HG03135 (cell line): ENCODE data around the gene EIF2B1.
"Not testable (repeated sequence)": the region's sequence is repeated elsewhere in the genome, so short reads cannot be mapped to it uniquely, and the experiment has no call there.

Experiments
- ATAC-seq: cut with Tn5 transposase; IDR thresholded peaks from one replicate; pipeline ENCODE4 v1.9.1; 2021; ENCODE audit warnings: mild to moderate bottlenecking, moderate library complexity; ENCODE audit not compliant: unreplicated experiment

EIF2B1 gene

GRCh38 chr12:123621101-123621500 is 12.4 kb downstream of the EIF2B1 start:
- ATAC-seq: no peak

- ATAC-seq: no peak
Measured at GRCh38 chr12:123617580-123617979, 15.9 kb downstream of the EIF2B1 start.

GRCh38 chr12:123617144-123617543 is 16.3 kb downstream of the EIF2B1 start:
- no peak for ATAC-seq

- ATAC-seq: no peak
Measured at GRCh38 chr12:123614531-123614930, 19.0 kb downstream of the EIF2B1 start.

GRCh38 chr12:123614110-123614509 is 19.4 kb downstream of the EIF2B1 start:
- ATAC-seq: no peak

GRCh38 chr12:123608182-123608581 is 25.3 kb downstream of the EIF2B1 start:
- ATAC-seq: no peak

GRCh38 chr12:123607756-123608155 is 25.7 kb downstream of the EIF2B1 start:
- no peak for ATAC-seq

- not testable (repeated sequence) for ATAC-seq
Measured at GRCh38 chr12:123603495-123603894, 30.0 kb downstream of the EIF2B1 start.

- ATAC-seq: no peak
Measured at GRCh38 chr12:123602651-123603195, 30.8 kb downstream of the EIF2B1 start.

- peak; percentile 86 for ATAC-seq
Measured at GRCh38 chr12:123601602-123602489, 31.6 kb downstream of the EIF2B1 start, which contains the start of gene DDX55. TSS of gene DDX55 (plus strand) at chr12:123602099. CDS start at chr12:123602149, 50 bp downstream.

GRCh38 chr12:123599721-123600120 is 33.8 kb downstream of the EIF2B1 start:
- ATAC-seq: no peak

- no peak for ATAC-seq
Measured at GRCh38 chr12:123599310-123599709, 34.2 kb downstream of the EIF2B1 start.

GRCh38 chr12:123598522-123598921 is 35.0 kb downstream of the EIF2B1 start:
- ATAC-seq: no peak

GRCh38 chr12:123597100-123597499 is 36.4 kb downstream of the EIF2B1 start:
- ATAC-seq: no peak

- no peak for ATAC-seq
Measured at GRCh38 chr12:123595729-123596128, 37.8 kb downstream of the EIF2B1 start.

- no peak for ATAC-seq
Measured at GRCh38 chr12:123591702-123592481, 41.6 kb downstream of the EIF2B1 start.

GRCh38 chr12:123580772-123581171 is 52.7 kb downstream of the EIF2B1 start:
- no peak for ATAC-seq

- not testable (repeated sequence) for ATAC-seq
Measured at GRCh38 chr12:123578829-123579228, 54.7 kb downstream of the EIF2B1 start.

GRCh38 chr12:123578243-123578642 is 55.2 kb downstream of the EIF2B1 start:
- no peak for ATAC-seq

GRCh38 chr12:123576611-123577010 is 56.9 kb downstream of the EIF2B1 start:
- no peak for ATAC-seq

- ATAC-seq: no peak
Measured at GRCh38 chr12:123573870-123574269, 59.6 kb downstream of the EIF2B1 start.
